K562 (cell line): ENCODE measurements around the gene MEIKIN. TPM values are rescaled to one million over a fixed set of nuclear protein-coding genes. Genes with fewer than 3 reads are reported as not detected.

Source experiments
- CBFA2T2 ChIP-seq: fragments of 450-650 bp; conservative IDR thresholded peaks from 2 replicates; pipeline ENCODE4 v1.6.1; 2017; ENCODE audit warnings: mild to moderate bottlenecking
- TFAM ChIP-seq: fragments of 250-450 bp; sonication (Bioruptor Pico); conservative IDR thresholded peaks from 2 replicates; pipeline ENCODE4 v1.5.0; 2021; ENCODE audit warnings: mild to moderate bottlenecking, moderate library complexity
- ZBED1 ChIP-seq: IDR thresholded peaks from 2 replicates; pipeline ENCODE4 v1.6.1; 2014
- ZFP36 ChIP-seq: fragments of 150-350 bp; IDR thresholded peaks from 2 replicates; pipeline ENCODE4 v1.6.1; 2018; ENCODE audit warnings: low read length, low read depth; ENCODE audit not compliant: partially characterized antibody
- polyA plus RNA-seq, 8 experiments: library from polyadenylated mRNA; depleted of rRNA in 4 of 8; stranded (reverse) in 5 of 8; unstranded in 3 of 8; fragments of >200 nt; fragmentation: Nextera tagmentation in 2 of 8; fragmentation: Illumina TruSeq in 1 of 8; extraction: Ambion mirVana in 2 of 8; extraction: Trizol in 1 of 8; gene quantifications; 2 replicates each; pipeline versions ENCODE4 v1.2.1 to v1.2.3, GENCODE V29; 2011 to 2014; ENCODE audit warnings: inconsistent platforms in 1 of 8, missing spikeins in 1 of 8
- total RNA-seq, 7 experiments: library from RNA; depleted of rRNA in 6 of 7; stranded (reverse); fragments of >200 nt in 6 of 7; fragmentation: Illumina TruSeq in 2 of 7; extraction: Trizol in 2 of 7; gene quantifications; 2 replicates each; pipeline versions ENCODE4 v1.2.1 to v1.2.3, GENCODE V29; 2011 to 2021; ENCODE audit warnings: low replicate concordance in 1 of 7
- TF ChIP-seq, protein P1 (sequence below), 2 experiments: fragments of 450-650 bp; IDR thresholded peaks; 2 replicates each; pipeline ENCODE4 v1.6.1; 2018; ENCODE audit warnings: mild to moderate bottlenecking in 2 of 2, low read depth in 1 of 2; ENCODE audit not compliant: partially characterized antibody in 2 of 2
- TF ChIP-seq, protein P2 (sequence below): sonication (generic); IDR thresholded peaks from 2 replicates; pipeline ENCODE4 v1.6.1; 2016
- TF ChIP-seq, protein P3 (sequence below): fragments of 250-450 bp; sonication (Bioruptor Pico); IDR thresholded peaks from 2 replicates; pipeline ENCODE4 v1.9.0; 2021; ENCODE audit warnings: mild to moderate bottlenecking
- TF ChIP-seq, protein P4 (sequence below): sonication (generic); formaldehyde crosslinking; IDR thresholded peaks from 2 replicates; pipeline ENCODE4 v1.8.1; 2023; ENCODE audit warnings: mild to moderate bottlenecking, missing genetic modification reagents
- TF ChIP-seq, protein P5 (sequence below): fragments of 450-650 bp; IDR thresholded peaks from 2 replicates; pipeline ENCODE4 v1.6.1; 2016; ENCODE audit warnings: low read depth

Gene MEIKIN
- total and polyA plus RNA-seq, 9 of the 15 experiments (the other 6 are each of a cell fraction or from before 2014, with no cell fraction given) = 0.18 TPM; not detected in 8

DNA sequence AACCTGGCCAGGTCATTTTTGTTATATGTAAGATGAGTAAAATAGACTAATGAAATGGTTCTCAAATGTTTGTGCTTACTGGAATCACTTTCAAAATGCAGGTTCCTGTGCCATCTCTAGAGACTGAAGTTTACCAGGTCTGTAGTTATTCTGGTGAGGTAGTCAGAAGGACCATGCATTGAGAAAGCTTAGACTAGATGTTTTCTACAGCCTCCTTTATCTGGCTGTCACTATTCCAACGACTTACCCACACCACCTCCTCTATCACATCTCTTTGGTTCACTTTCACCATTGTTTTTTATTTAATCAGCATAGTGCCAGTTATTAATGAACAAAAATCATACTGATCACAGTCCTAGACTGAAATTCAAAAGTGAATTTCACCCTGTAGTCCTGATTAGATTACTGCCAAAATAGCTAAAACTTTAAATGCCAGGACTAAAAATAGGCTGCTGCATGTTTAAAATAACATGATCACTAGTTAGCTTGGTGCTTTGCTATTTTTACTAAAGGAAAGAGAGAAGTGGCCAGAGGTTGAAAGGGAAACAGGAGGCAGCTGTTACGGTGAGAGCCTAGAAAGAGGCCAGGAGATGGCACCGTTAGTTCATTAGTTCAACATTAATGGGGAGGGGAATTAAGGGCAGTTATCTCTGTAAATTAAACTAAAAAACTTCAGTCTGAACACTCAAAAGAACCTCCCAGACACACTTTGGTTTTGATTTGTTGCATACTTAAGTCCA lies 134.8 kb downstream of the MEIKIN start (continued):
- TF ChIP-seq, protein P1, sequence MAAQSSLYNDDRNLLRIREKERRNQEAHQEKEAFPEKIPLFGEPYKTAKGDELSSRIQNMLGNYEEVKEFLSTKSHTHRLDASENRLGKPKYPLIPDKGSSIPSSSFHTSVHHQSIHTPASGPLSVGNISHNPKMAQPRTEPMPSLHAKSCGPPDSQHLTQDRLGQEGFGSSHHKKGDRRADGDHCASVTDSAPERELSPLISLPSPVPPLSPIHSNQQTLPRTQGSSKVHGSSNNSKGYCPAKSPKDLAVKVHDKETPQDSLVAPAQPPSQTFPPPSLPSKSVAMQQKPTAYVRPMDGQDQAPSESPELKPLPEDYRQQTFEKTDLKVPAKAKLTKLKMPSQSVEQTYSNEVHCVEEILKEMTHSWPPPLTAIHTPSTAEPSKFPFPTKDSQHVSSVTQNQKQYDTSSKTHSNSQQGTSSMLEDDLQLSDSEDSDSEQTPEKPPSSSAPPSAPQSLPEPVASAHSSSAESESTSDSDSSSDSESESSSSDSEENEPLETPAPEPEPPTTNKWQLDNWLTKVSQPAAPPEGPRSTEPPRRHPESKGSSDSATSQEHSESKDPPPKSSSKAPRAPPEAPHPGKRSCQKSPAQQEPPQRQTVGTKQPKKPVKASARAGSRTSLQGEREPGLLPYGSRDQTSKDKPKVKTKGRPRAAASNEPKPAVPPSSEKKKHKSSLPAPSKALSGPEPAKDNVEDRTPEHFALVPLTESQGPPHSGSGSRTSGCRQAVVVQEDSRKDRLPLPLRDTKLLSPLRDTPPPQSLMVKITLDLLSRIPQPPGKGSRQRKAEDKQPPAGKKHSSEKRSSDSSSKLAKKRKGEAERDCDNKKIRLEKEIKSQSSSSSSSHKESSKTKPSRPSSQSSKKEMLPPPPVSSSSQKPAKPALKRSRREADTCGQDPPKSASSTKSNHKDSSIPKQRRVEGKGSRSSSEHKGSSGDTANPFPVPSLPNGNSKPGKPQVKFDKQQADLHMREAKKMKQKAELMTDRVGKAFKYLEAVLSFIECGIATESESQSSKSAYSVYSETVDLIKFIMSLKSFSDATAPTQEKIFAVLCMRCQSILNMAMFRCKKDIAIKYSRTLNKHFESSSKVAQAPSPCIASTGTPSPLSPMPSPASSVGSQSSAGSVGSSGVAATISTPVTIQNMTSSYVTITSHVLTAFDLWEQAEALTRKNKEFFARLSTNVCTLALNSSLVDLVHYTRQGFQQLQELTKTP (IDR thresholded peaks at IDR 0.05; ENCODE audit: low read depth in 1 of 2, partially characterized antibody in 2 of 2) = no peak
- TF ChIP-seq ZBED1 = no peak
- TF ChIP-seq CBFA2T2 = no peak
- TF ChIP-seq, protein P2, sequence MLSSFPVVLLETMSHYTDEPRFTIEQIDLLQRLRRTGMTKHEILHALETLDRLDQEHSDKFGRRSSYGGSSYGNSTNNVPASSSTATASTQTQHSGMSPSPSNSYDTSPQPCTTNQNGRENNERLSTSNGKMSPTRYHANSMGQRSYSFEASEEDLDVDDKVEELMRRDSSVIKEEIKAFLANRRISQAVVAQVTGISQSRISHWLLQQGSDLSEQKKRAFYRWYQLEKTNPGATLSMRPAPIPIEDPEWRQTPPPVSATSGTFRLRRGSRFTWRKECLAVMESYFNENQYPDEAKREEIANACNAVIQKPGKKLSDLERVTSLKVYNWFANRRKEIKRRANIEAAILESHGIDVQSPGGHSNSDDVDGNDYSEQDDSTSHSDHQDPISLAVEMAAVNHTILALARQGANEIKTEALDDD = no peak
- TF ChIP-seq ZFP36 = no peak
- no peak for TF ChIP-seq TFAM (CRISPR knock-in tag)
- TF ChIP-seq, protein P3, sequence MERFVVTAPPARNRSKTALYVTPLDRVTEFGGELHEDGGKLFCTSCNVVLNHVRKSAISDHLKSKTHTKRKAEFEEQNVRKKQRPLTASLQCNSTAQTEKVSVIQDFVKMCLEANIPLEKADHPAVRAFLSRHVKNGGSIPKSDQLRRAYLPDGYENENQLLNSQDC (CRISPR knock-in tag) = no peak
- TF ChIP-seq, protein P4, sequence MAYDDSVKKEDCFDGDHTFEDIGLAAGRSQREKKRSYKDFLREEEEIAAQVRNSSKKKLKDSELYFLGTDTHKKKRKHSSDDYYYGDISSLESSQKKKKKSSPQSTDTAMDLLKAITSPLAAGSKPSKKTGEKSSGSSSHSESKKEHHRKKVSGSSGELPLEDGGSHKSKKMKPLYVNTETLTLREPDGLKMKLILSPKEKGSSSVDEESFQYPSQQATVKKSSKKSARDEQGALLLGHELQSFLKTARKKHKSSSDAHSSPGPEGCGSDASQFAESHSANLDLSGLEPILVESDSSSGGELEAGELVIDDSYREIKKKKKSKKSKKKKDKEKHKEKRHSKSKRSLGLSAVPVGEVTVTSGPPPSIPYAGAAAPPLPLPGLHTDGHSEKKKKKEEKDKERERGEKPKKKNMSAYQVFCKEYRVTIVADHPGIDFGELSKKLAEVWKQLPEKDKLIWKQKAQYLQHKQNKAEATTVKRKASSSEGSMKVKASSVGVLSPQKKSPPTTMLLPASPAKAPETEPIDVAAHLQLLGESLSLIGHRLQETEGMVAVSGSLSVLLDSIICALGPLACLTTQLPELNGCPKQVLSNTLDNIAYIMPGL (CRISPR knock-in tag) = no peak
- TF ChIP-seq, protein P5, sequence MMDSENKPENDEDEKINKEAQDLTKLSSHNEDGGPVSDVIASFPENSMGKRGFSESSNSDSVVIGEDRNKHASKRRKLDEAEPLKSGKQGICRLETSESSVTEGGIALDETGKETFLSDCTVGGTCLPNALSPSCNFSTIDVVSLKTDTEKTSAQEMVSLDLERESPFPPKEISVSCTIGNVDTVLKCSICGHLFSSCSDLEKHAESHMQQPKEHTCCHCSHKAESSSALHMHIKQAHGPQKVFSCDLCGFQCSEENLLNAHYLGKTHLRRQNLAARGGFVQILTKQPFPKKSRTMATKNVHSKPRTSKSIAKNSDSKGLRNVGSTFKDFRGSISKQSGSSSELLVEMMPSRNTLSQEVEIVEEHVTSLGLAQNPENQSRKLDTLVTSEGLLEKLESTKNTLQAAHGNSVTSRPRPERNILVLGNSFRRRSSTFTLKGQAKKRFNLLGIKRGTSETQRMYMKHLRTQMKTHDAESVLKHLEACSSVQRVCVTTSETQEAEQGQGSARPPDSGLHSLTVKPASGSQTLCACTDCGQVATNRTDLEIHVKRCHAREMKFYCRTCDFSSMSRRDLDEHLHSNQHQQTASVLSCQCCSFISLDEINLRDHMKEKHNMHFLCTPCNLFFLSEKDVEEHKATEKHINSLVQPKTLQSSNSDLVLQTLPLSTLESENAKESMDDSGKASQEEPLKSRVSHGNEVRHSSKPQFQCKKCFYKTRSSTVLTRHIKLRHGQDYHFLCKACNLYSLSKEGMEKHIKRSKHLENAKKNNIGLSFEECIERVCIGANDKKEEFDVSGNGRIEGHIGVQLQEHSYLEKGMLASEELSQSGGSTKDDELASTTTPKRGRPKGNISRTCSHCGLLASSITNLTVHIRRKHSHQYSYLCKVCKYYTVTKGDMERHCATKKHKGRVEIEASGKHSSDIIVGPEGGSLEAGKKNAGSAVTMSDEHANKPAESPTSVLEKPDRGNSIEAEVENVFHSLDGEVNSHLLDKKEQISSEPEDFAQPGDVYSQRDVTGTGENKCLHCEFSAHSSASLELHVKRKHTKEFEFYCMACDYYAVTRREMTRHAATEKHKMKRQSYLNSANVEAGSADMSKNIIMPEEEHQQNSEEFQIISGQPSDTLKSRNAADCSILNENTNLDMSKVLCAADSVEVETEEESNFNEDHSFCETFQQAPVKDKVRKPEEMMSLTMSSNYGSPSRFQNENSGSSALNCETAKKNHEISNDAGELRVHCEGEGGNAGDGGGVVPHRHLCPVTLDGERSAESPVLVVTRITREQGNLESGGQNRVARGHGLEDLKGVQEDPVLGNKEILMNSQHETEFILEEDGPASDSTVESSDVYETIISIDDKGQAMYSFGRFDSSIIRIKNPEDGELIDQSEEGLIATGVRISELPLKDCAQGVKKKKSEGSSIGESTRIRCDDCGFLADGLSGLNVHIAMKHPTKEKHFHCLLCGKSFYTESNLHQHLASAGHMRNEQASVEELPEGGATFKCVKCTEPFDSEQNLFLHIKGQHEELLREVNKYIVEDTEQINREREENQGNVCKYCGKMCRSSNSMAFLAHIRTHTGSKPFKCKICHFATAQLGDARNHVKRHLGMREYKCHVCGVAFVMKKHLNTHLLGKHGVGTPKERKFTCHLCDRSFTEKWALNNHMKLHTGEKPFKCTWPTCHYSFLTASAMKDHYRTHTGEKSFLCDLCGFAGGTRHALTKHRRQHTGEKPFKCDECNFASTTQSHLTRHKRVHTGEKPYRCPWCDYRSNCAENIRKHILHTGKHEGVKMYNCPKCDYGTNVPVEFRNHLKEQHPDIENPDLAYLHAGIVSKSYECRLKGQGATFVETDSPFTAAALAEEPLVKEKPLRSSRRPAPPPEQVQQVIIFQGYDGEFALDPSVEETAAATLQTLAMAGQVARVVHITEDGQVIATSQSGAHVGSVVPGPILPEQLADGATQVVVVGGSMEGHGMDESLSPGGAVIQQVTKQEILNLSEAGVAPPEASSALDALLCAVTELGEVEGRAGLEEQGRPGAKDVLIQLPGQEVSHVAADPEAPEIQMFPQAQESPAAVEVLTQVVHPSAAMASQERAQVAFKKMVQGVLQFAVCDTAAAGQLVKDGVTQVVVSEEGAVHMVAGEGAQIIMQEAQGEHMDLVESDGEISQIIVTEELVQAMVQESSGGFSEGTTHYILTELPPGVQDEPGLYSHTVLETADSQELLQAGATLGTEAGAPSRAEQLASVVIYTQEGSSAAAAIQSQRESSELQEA = no peak
